ENCODE results near the gene ETV6. TPM values are rescaled to one million over a fixed set of nuclear protein-coding genes. Genes with fewer than 3 reads are reported as not detected.

Gene ETV6
- total RNA-seq, 2 experiments from 2014 or later = 28.5 to 30.2 TPM

GRCh38 chr12:11685716-11686115, 36.2 kb downstream of the ETV6 start:
- Histone ChIP-seq H3K27ac (ENCODE audit: low read depth in 1 of 2, low read length in 2 of 2) (no peak overlapping the region), H3K36me3 (ENCODE audit: insufficient read depth, low read length) (no peaks in the 10 kb centered on the region), H3K4me3 (ENCODE audit: low read length) (no peak overlapping the region), H3K4me1 (ENCODE audit: insufficient read depth, low read length) (peaks cover 12% of the 10 kb centered on the region), H3K9me3 (ENCODE audit: control insufficient read depth in 1 of 2, insufficient read depth in 1 of 2, low read length in 2 of 2) (no peaks in the 10 kb centered on the region), H3K27me3 (ENCODE audit: control insufficient read depth in 1 of 2, insufficient read depth in 2 of 2, low read length in 2 of 2) (no peaks in the 10 kb centered on the region)
- intact Hi-C loops (cut with DNase I, micrococcal nuclease) = no loop called here
- no peaks in the 10 kb centered on the region for H3K36me3 Mint-ChIP-seq (ENCODE audit: low read depth)
- no peaks in the 10 kb centered on the region for H3K27me3 Mint-ChIP-seq
- no peak overlapping the region for H3K4me3 Mint-ChIP-seq
- DNase-seq (no peak), ATAC-seq (ENCODE audit: poor library complexity) (no peak)
- TF ChIP-seq, protein P1, sequence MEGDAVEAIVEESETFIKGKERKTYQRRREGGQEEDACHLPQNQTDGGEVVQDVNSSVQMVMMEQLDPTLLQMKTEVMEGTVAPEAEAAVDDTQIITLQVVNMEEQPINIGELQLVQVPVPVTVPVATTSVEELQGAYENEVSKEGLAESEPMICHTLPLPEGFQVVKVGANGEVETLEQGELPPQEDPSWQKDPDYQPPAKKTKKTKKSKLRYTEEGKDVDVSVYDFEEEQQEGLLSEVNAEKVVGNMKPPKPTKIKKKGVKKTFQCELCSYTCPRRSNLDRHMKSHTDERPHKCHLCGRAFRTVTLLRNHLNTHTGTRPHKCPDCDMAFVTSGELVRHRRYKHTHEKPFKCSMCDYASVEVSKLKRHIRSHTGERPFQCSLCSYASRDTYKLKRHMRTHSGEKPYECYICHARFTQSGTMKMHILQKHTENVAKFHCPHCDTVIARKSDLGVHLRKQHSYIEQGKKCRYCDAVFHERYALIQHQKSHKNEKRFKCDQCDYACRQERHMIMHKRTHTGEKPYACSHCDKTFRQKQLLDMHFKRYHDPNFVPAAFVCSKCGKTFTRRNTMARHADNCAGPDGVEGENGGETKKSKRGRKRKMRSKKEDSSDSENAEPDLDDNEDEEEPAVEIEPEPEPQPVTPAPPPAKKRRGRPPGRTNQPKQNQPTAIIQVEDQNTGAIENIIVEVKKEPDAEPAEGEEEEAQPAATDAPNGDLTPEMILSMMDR (IDR thresholded peaks at IDR 0.05) = no peak
- CTCF ChIA-PET = interaction anchor here (1.2 kb wide), 1 partner anchor 16 kb away, joined by 4 read pairs; no protein-coding TSS in a partner anchor
- no peaks in the 10 kb centered on the region for H3K9me3 Mint-ChIP-seq
- H3K27ac Mint-ChIP-seq = no peak overlapping the region
- POLR2A ChIA-PET = no interaction called here
- peaks cover 53% of the 10 kb centered on the region for H3K4me1 Mint-ChIP-seq (ENCODE audit: low read depth)

DNA sequence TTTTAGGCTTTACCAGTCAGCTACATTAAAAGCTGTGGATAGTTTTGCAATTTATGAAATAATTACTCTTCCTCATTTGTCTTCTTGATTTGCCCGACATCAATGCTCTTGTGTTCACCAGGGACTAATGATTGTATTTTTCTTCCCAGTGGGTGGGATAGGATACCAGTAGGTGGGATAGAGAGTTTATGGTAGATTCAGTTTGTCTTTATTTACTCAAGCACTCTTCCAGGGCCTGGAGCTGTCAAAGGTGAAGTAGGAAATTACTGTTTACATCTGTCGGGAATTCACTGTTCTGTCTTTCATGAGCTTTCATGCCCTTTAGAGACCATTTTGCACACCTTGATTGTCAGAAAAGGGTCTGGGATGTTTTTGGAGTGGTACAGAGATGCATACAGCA, 36.6 kb downstream of the ETV6 start:
- no peak overlapping the region for H3K4me3 ChIP-seq (ENCODE audit: low read length)
- no peaks in the 10 kb centered on the region for H3K36me3 ChIP-seq (ENCODE audit: insufficient read depth, low read length)
- no peak for DNase-seq
- H3K4me3 Mint-ChIP-seq = no peak overlapping the region
- no peaks in the 10 kb centered on the region for H3K9me3 Mint-ChIP-seq
- ChIA-PET CTCF (no interaction called here), POLR2A (no interaction called here)
- no peaks in the 10 kb centered on the region for H3K36me3 Mint-ChIP-seq (ENCODE audit: low read depth)
- ATAC-seq (ENCODE audit: poor library complexity) = no peak
- H3K9me3 ChIP-seq (ENCODE audit: control insufficient read depth in 1 of 2, insufficient read depth in 1 of 2, low read length in 2 of 2) = no peaks in the 10 kb centered on the region
- intact Hi-C loops (cut with DNase I, micrococcal nuclease) = no loop called here
- TF ChIP-seq, protein P1 (IDR thresholded peaks at IDR 0.05) = no peak
- no peak overlapping the region for H3K27ac ChIP-seq (ENCODE audit: low read depth in 1 of 2, low read length in 2 of 2)
- no peaks in the 10 kb centered on the region for H3K27me3 ChIP-seq (ENCODE audit: control insufficient read depth in 1 of 2, insufficient read depth in 2 of 2, low read length in 2 of 2)
- no peaks in the 10 kb centered on the region for H3K27me3 Mint-ChIP-seq
- peaks cover 55% of the 10 kb centered on the region for H3K4me1 Mint-ChIP-seq (ENCODE audit: low read depth)
- peaks cover 12% of the 10 kb centered on the region for H3K4me1 ChIP-seq (ENCODE audit: insufficient read depth, low read length)
- no peak overlapping the region for H3K27ac Mint-ChIP-seq

- Mint-ChIP-seq H3K27me3 (no peaks in the 10 kb centered on the region), H3K4me3 (no peak overlapping the region), H3K36me3 (ENCODE audit: low read depth) (no peaks in the 10 kb centered on the region), H3K4me1 (ENCODE audit: low read depth) (peaks cover 63% of the 10 kb centered on the region), H3K9me3 (no peaks in the 10 kb centered on the region), H3K27ac (no peak overlapping the region)
- DNase-seq = no peak
- H3K4me3 ChIP-seq (ENCODE audit: low read length) = no peak overlapping the region
- peaks cover 12% of the 10 kb centered on the region for H3K4me1 ChIP-seq (ENCODE audit: insufficient read depth, low read length)
- no peaks in the 10 kb centered on the region for H3K36me3 ChIP-seq (ENCODE audit: insufficient read depth, low read length)
- intact Hi-C loops (cut with DNase I, micrococcal nuclease) = no loop called here
- no peaks in the 10 kb centered on the region for H3K27me3 ChIP-seq (ENCODE audit: control insufficient read depth in 1 of 2, insufficient read depth in 2 of 2, low read length in 2 of 2)
- no peaks in the 10 kb centered on the region for H3K9me3 ChIP-seq (ENCODE audit: control insufficient read depth in 1 of 2, insufficient read depth in 1 of 2, low read length in 2 of 2)
- ChIA-PET CTCF (no interaction called here), POLR2A (no interaction called here)
- ATAC-seq (ENCODE audit: poor library complexity) = no peak
- TF ChIP-seq, protein P1 (IDR thresholded peaks at IDR 0.05) = no peak
- no peak overlapping the region for H3K27ac ChIP-seq (ENCODE audit: low read depth in 1 of 2, low read length in 2 of 2)
These were observed 38.1 kb downstream of the ETV6 start for GRCh38 chr12:11687528-11687927.
